A549 (cell line): ENCODE measurements around the gene SSC4D. TPM values are rescaled to one million over a fixed set of nuclear protein-coding genes. Genes with fewer than 3 reads are reported as not detected.

Experiments
- ATAC-seq, 2 experiments: fragments of 200-7000 bp in 1 of 2; fragments of >200 bp in 1 of 2; cut with Nextera tagmentation in 1 of 2; cut with Tn5 transposase in 1 of 2; 3 replicates each; pipeline versions ENCODE4 v1.8.0 to v1.9.1; 2018 to 2020; ENCODE audit warnings: mild to moderate bottlenecking in 1 of 2, moderate library complexity in 1 of 2
- CTCF ChIA-PET: fragments of 300-600 bp; sonication (Branson Sonifier 250); formaldehyde crosslinking; extraction: SDS; loops from one replicate; lab custom pipeline; 2021; ENCODE audit warnings: antibody characterized with exemption, inconsistent platforms; lab: Yijun Ruan, JAX
- POLR2A ChIA-PET: fragments of 350-600 bp; formaldehyde crosslinking; extraction: SDS; loops from one replicate; lab custom pipeline; 2021; ENCODE audit warnings: antibody characterized with exemption, inconsistent platforms; lab: Yijun Ruan, JAX
- DNase-seq, 2 experiments: peaks; one replicate each; pipeline versions ENCODE4 v3.0.0 to v3.0.0-alpha.2; 2011 to 2016; ENCODE audit warnings: low read depth in 1 of 2, low spot score in 1 of 2
- FAIRE-seq: peaks from 2 replicates; lab custom pipeline; 2011; peaks lifted over from hg19 to GRCh38; lab: Jason Lieb, UNC
- H3K27ac ChIP-seq, 2 experiments: fragments of >200 bp; sonication (Bioruptor Twin); formaldehyde crosslinking; 3 replicates each; pipeline ENCODE4 v1.5.1; 2016 to 2017
- H3K4me1 ChIP-seq: fragments of >200 bp; sonication (Bioruptor Twin); formaldehyde crosslinking; 3 replicates; pipeline ENCODE4 v1.6.1; 2016
- H3K4me2 ChIP-seq: fragments of >200 bp; sonication (Bioruptor Twin); formaldehyde crosslinking; 3 replicates; pipeline ENCODE4 v1.6.1; 2016
- H3K4me3 ChIP-seq: fragments of >200 bp; sonication (Bioruptor Twin); formaldehyde crosslinking; 3 replicates; pipeline ENCODE4 v1.5.1; 2016
- H3K9me3 ChIP-seq: fragments of >200 bp; sonication (Bioruptor Twin); formaldehyde crosslinking; 3 replicates; pipeline ENCODE4 v1.6.1; 2016
- ATOH8 ChIP-seq: fragments of 250-450 bp; sonication (Bioruptor Pico); IDR thresholded peaks from 2 replicates; pipeline ENCODE4 v1.5.0; 2020; ENCODE audit warnings: low read depth, mild to moderate bottlenecking, moderate library complexity
- CBX2 ChIP-seq: fragments of 200-600 bp; sonication (generic); IDR thresholded peaks from 2 replicates; pipeline ENCODE4 v1.6.1; 2016; ENCODE audit warnings: low read depth, mild to moderate bottlenecking, borderline replicate concordance
- CEBPB ChIP-seq, 2 experiments: fragments of >200 bp in 1 of 2; sonication (Bioruptor Twin) in 1 of 2; formaldehyde crosslinking in 1 of 2; IDR thresholded peaks; 2 replicates each; pipeline ENCODE4 v1.6.1; 2012 to 2016
- EHF ChIP-seq: fragments of 250-450 bp; sonication (Bioruptor Pico); IDR thresholded peaks from 2 replicates; pipeline ENCODE4 v1.5.0; 2020; ENCODE audit warnings: mild to moderate bottlenecking
- ESRRA ChIP-seq: fragments of 150-350 bp; IDR thresholded peaks from 2 replicates; pipeline ENCODE4 v1.6.1; 2014; ENCODE audit warnings: mild to moderate bottlenecking, low read length, borderline replicate concordance
- FOSL2 ChIP-seq, 2 experiments: fragments of 450-650 bp in 1 of 2; fragments of >200 bp in 1 of 2; sonication (Bioruptor Twin) in 1 of 2; formaldehyde crosslinking; IDR thresholded peaks; 2 replicates each; pipeline versions ENCODE4 v1.5.0 to v1.6.1; 2016 to 2020; ENCODE audit warnings: mild to moderate bottlenecking in 1 of 2, moderate library complexity in 1 of 2
- GATA3 ChIP-seq: IDR thresholded peaks from 2 replicates; pipeline ENCODE4 v1.6.1; 2012; ENCODE audit warnings: borderline replicate concordance
- HES2 ChIP-seq: fragments of >200 bp; sonication (Bioruptor Twin); formaldehyde crosslinking; IDR thresholded peaks from 2 replicates; pipeline ENCODE4 v1.6.1; 2016
- HEYL ChIP-seq: fragments of 250-450 bp; sonication (Bioruptor Pico); IDR thresholded peaks from 2 replicates; pipeline ENCODE4 v1.8.0; 2021; ENCODE audit warnings: mild to moderate bottlenecking, moderate library complexity
- HOXB13 ChIP-seq: fragments of 250-450 bp; sonication (Bioruptor Pico); IDR thresholded peaks from 2 replicates; pipeline ENCODE4 v1.5.0; 2020; ENCODE audit warnings: low read depth, mild to moderate bottlenecking, moderate library complexity
- HOXB5 ChIP-seq: fragments of 250-450 bp; sonication (Bioruptor Pico); IDR thresholded peaks from 2 replicates; pipeline ENCODE4 v1.5.0; 2020; ENCODE audit warnings: mild to moderate bottlenecking, moderate library complexity
- JUN ChIP-seq, 2 experiments: fragments of >200 bp; sonication (Bioruptor Twin); formaldehyde crosslinking; IDR thresholded peaks; 2 replicates in 1 of 2; 3 replicates in 1 of 2; pipeline ENCODE4 v1.6.1; 2016 to 2017
- KDM1A ChIP-seq: fragments of 200-600 bp; sonication (generic); IDR thresholded peaks from 2 replicates; pipeline ENCODE4 v1.6.1; 2016; ENCODE audit warnings: low read depth, mild to moderate bottlenecking
- MAFK ChIP-seq: fragments of 450-650 bp; IDR thresholded peaks from 2 replicates; pipeline ENCODE4 v1.6.1; 2014; ENCODE audit not compliant: partially characterized antibody
- MAZ ChIP-seq: fragments of 150-350 bp; IDR thresholded peaks from 2 replicates; pipeline ENCODE4 v1.6.1; 2014; ENCODE audit warnings: antibody characterized with exemption, low read depth, low read length, borderline replicate concordance
- MYC ChIP-seq: IDR thresholded peaks from 2 replicates; pipeline ENCODE4 v1.6.1; 2012; ENCODE audit warnings: mild to moderate bottlenecking, inconsistent platforms, low read length, improper control_type of control experiment, borderline replicate concordance
- NFE2L2 ChIP-seq: fragments of 150-350 bp; conservative IDR thresholded peaks from 2 replicates; pipeline ENCODE4 v1.6.1; 2014; ENCODE audit warnings: low read length
- NPAS2 ChIP-seq: fragments of 250-450 bp; sonication (Bioruptor Pico); IDR thresholded peaks from 2 replicates; pipeline ENCODE4 v1.8.0; 2022; ENCODE audit warnings: mild to moderate bottlenecking, moderate library complexity, borderline replicate concordance
- PHF8 ChIP-seq: fragments of 200-600 bp; sonication (generic); IDR thresholded peaks from 2 replicates; pipeline ENCODE4 v1.6.1; 2016; ENCODE audit warnings: low read depth, mild to moderate bottlenecking, antibody characterized with exemption, moderate library complexity, borderline replicate concordance
- POLR2A ChIP-seq: IDR thresholded peaks from 2 replicates; pipeline ENCODE4 v1.6.1; 2012; ENCODE audit warnings: mild to moderate bottlenecking, low read length
- POLR2AphosphoS2 ChIP-seq: conservative IDR thresholded peaks from 2 replicates; pipeline ENCODE4 v1.6.1; 2012; ENCODE audit warnings: low read length, improper control_type of control experiment, inconsistent platforms
- RAD21 ChIP-seq, 2 experiments: fragments of >200 bp in 1 of 2; sonication (Bioruptor Twin) in 1 of 2; formaldehyde crosslinking in 1 of 2; IDR thresholded peaks in 1 of 2; conservative IDR thresholded peaks in 1 of 2; 2 replicates in 1 of 2; 3 replicates in 1 of 2; pipeline ENCODE4 v1.6.1; 2012 to 2018; ENCODE audit warnings: inconsistent platforms in 1 of 2
- RARB ChIP-seq: fragments of 250-450 bp; sonication (Bioruptor Pico); IDR thresholded peaks from 2 replicates; pipeline ENCODE4 v1.8.0; 2021; ENCODE audit warnings: mild to moderate bottlenecking, moderate library complexity
- RCOR1 ChIP-seq: fragments of 150-350 bp; IDR thresholded peaks from 2 replicates; pipeline ENCODE4 v1.6.1; 2014; ENCODE audit warnings: antibody characterized with exemption, low read length, low read depth
- USF2 ChIP-seq: fragments of 450-650 bp; IDR thresholded peaks from 2 replicates; pipeline ENCODE4 v1.6.1; 2014; ENCODE audit warnings: antibody characterized with exemption
- WGBS: methylation state at CpG from one replicate; pipeline ENCODE4 v1.1.6; 2017; ENCODE audit errors: missing lambda C conversion rate; 5-methylcytosine and 5-hydroxymethylcytosine counted together
- polyA plus RNA-seq, 4 experiments: library from polyadenylated mRNA; depleted of rRNA in 3 of 4; stranded (reverse); fragments of >200 nt; fragmentation: RNase III in 1 of 4; extraction: RNeasy Plus Mini Kit Qiagen cat#74134 plus additional on column Dnase treatment in 1 of 4; gene quantifications; 2 replicates in 3 of 4; 3 replicates in 1 of 4; pipeline ENCODE4 v1.2.3, GENCODE V29; 2011 to 2017
- TF ChIP-seq, protein P1 (sequence below): IDR thresholded peaks from 2 replicates; pipeline ENCODE4 v1.6.1; 2012
- TF ChIP-seq, protein P2 (sequence below): IDR thresholded peaks from 2 replicates; pipeline ENCODE4 v1.6.1; 2012
- TF ChIP-seq, protein P3 (sequence below): IDR thresholded peaks from 2 replicates; pipeline ENCODE4 v1.6.1; 2012; ENCODE audit warnings: low read depth, borderline replicate concordance
- TF ChIP-seq, protein P4 (sequence below): fragments of >200 bp; sonication (Bioruptor Twin); formaldehyde crosslinking; IDR thresholded peaks from 3 replicates; pipeline ENCODE4 v1.6.1; 2016

The SSC4D gene
- polyA plus RNA-seq, 2 of the 4 experiments (the other 2 are of a cell fraction): 0.45 to 0.79 TPM

DNA sequence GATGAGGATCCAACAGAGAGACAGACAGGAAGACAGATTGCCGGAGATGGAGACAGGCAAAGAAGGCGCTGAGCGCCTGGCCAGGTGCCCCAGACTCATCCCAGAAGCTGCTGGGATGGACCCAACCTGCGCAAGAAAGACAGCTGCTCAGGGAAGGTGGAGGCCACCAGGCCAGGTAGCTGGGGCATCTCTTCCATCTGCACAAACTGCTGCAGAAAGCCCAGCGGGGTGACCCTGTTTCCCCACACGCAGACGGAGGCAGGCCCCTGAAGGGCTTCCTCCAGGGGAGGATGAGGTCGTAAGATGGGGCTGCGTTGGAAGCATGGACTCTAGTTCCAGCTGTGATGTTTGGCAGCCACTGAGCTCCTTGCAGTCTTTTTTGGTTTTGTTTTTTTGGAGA, 34.2 kb downstream of the SSC4D start:
- no peak for ATAC-seq
- CTCF ChIA-PET: interaction anchor here (4.0 to 4.9 kb wide), 2 partner anchors 10 to 16 kb away, joined by 21 to 28 read pairs; partner anchors contain the start of gene YWHAG

DNA sequence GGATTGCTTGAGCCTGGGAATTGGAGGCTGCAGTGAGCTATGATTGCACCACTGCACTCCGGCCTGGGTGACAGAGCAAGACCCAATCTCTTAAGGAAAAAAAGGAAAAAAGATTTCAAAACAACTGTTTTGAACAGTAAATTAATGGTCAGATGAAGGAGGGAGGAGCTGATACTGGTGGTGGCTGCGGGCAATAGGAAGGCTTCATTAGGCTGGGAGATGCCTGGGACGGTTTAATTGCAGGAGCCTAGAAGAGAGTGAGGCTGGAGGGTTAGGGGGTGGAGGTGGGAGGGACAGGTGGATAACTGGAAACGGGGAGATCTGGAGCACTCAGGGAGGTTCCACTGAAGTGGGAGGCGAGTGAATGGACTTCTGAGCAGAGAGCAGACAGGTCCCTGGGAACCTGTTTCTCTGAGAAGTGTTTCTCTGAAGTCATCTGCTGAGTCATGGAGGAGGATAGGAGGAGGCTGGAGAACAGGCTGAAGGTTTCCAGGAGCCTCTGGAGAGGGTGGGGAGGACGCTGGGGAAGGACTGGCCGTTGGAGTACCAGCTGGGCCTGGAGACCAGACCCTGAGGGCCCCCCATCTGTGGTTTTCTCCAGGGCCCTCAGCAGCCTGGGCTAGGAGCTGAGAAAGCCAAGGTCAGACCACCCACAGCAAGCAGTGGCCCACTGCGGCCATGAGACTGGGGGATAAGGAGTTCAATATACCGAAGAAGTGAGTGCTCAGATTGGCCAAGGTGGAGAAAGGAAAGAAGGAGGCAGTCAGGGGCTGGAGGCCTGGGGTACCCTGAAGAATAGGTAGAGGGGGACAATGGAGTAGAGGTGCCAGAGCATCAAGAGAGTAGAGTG, 36.3 kb downstream of the SSC4D start:
- Histone ChIP-seq H3K27ac (peak overlapping the region; percentile 94 to 96), H3K4me3 (no peak overlapping the region), H3K9me3 (no peaks in the 10 kb centered on the region), H3K4me1 (peaks cover 50% of the 10 kb centered on the region), H3K4me2 (peak overlapping the region; percentile 66)
- ChIA-PET POLR2A (interaction anchor here (0.5 to 4.0 kb wide), 3 partner anchors 9 to 14 kb away, joined by 3 to 18 read pairs (median 3); partner anchors contain the start of gene YWHAG), CTCF (interaction anchor here (0.7 to 3.2 kb wide), 4 partner anchors 8 to 110 kb away, joined by 3 to 17 read pairs (median 3); partner anchors contain the start of gene YWHAG)
- 41% methylated on average over 9 of the region's 9 CpGs for WGBS
- peak; percentile 83 to 86 for ATAC-seq
- DNase-seq: peak; percentile 83 to 86
- no peak for FAIRE-seq
- TF ChIP-seq FOSL2 (IDR thresholded peaks at IDR 0.05) (no peak), FOSL2 (CRISPR knock-in tag; IDR thresholded peaks at IDR 0.05) (peak; percentile 72), HES2 (no peak), HOXB5 (peak; percentile 14; the same call in 1 of the 2 replicates), HOXB13 (0 out of 2 replicates have a peak, but pooled peaks have one; percentile 43), JUN (IDR thresholded peaks at IDR 0.05) (0 out of 5 replicates have a peak, but pooled peaks of 1 of the 2 experiments have one; percentile 33), NFE2L2 (peak; percentile 90), HEYL (CRISPR knock-in tag) (no peak), USF2 (no peak), POLR2A (peak; percentile 12; the same call in 1 of the 2 replicates), EHF (CRISPR knock-in tag) (peak; percentile 63; the same call in 1 of the 2 replicates), RARB (CRISPR knock-in tag) (no peak), RAD21 (conservative IDR thresholded peaks at IDR 0.05 in 1 of 2, IDR thresholded peaks at IDR 0.05 in 1 of 2) (no peak), MAFK (peak; percentile 93), PHF8 (no peak)
- TF ChIP-seq, protein P1, sequence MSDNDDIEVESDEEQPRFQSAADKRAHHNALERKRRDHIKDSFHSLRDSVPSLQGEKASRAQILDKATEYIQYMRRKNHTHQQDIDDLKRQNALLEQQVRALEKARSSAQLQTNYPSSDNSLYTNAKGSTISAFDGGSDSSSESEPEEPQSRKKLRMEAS: 0 out of 2 replicates have a peak, but pooled peaks have one; percentile 18
- TF ChIP-seq, protein P2, sequence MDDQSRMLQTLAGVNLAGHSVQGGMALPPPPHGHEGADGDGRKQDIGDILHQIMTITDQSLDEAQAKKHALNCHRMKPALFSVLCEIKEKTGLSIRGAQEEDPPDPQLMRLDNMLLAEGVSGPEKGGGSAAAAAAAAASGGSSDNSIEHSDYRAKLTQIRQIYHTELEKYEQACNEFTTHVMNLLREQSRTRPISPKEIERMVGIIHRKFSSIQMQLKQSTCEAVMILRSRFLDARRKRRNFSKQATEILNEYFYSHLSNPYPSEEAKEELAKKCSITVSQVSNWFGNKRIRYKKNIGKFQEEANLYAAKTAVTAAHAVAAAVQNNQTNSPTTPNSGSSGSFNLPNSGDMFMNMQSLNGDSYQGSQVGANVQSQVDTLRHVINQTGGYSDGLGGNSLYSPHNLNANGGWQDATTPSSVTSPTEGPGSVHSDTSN: no peak
- TF ChIP-seq, protein P3, sequence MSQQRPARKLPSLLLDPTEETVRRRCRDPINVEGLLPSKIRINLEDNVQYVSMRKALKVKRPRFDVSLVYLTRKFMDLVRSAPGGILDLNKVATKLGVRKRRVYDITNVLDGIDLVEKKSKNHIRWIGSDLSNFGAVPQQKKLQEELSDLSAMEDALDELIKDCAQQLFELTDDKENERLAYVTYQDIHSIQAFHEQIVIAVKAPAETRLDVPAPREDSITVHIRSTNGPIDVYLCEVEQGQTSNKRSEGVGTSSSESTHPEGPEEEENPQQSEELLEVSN: no peak

More for the DNA sequence above, 34.2 kb downstream of the SSC4D start:
- no peak overlapping the region for H3K4me2 ChIP-seq
- TF ChIP-seq, protein P4, sequence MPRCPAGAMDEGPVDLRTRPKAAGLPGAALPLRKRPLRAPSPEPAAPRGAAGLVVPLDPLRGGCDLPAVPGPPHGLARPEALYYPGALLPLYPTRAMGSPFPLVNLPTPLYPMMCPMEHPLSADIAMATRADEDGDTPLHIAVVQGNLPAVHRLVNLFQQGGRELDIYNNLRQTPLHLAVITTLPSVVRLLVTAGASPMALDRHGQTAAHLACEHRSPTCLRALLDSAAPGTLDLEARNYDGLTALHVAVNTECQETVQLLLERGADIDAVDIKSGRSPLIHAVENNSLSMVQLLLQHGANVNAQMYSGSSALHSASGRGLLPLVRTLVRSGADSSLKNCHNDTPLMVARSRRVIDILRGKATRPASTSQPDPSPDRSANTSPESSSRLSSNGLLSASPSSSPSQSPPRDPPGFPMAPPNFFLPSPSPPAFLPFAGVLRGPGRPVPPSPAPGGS: no peak
- TF ChIP-seq KDM1A (no peak), HEYL (CRISPR knock-in tag) (no peak), NPAS2 (CRISPR knock-in tag) (no peak), RCOR1 (no peak), ATOH8 (CRISPR knock-in tag) (no peak), POLR2AphosphoS2 (no peak), FOSL2 (IDR thresholded peaks at IDR 0.05) (no peak), FOSL2 (CRISPR knock-in tag; IDR thresholded peaks at IDR 0.05) (no peak), NFE2L2 (no peak), CEBPB (IDR thresholded peaks at IDR 0.05) (no peak), MYC (no peak), ESRRA (no peak), CBX2 (no peak), GATA3 (no peak), MAZ (no peak)
- no peak overlapping the region for H3K4me3 ChIP-seq
- POLR2A ChIA-PET: no interaction called here
- no peak for FAIRE-seq
- DNase-seq: no peak
- 96% methylated on average over 9 of the region's 9 CpGs for WGBS
- H3K27ac ChIP-seq: peak overlapping the region; percentile 33 to 96; a peak in 4 of 6 replicates
- H3K4me1 ChIP-seq: peaks cover 58% of the 10 kb centered on the region
- H3K9me3 ChIP-seq: no peaks in the 10 kb centered on the region
